ENCODE results near the gene PWWP2A.

DNA sequence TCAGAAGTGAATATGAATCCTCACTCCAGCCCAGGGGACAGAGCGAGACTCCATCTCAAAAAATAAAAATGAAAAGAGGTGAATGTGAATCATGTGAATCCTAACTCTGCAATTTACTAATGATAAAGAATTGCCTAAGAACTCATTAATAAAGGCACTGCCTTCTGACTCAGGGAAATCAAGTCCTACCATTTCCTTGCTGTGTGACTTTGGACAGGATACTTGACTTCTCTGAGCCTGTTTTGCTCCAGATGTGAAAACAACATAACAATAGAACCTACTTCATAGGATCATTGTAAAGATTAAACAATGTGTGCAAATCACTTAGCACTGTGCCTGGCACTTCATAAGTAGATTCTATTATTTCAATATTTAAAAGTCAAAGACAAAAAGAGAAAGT lies 15.1 kb upstream of the PWWP2A start:
- TF ChIP-seq POLR2A (IDR thresholded peaks at IDR 0.05; ENCODE audit: low read depth, low read length) = no peak
- TF ChIP-seq POU2F2 (IDR thresholded peaks at IDR 0.05; ENCODE audit: low read depth, low read length) = no peak
